RWPE2 (cell line): ENCODE results near the gene LCORL.
A peak's percentile ranks its signal among the peaks of the same experiment; 100 is the strongest.
"Not testable (repeated sequence)": the region's sequence is repeated elsewhere in the genome, so short reads cannot be mapped to it uniquely, and the experiment has no call there.

Experiments used
- ATAC-seq: fragments of 200-7000 bp; cut with Tn5 transposase; 3 replicates; pipeline ENCODE4 v1.9.1; 2021; ENCODE audit warnings: low read depth
- DNase-seq: peaks from one replicate; pipeline ENCODE4 v3.0.0-alpha.2; 2020; ENCODE audit warnings: low spot score
- H3K27ac ChIP-seq: fragments of 450-650 bp; 2 replicates; pipeline ENCODE4 v1.5.1; 2017; ENCODE audit warnings: mild to moderate bottlenecking; ENCODE audit not compliant: poor library complexity, severe bottlenecking
- H3K27me3 ChIP-seq: fragments of 250-450 bp; sonication (Bioruptor Pico); 2 replicates; pipeline ENCODE4 v1.5.1; 2021; ENCODE audit warnings: mild to moderate bottlenecking, moderate library complexity; ENCODE audit not compliant: insufficient read depth, poor library complexity, severe bottlenecking
- H3K36me3 ChIP-seq: fragments of 250-450 bp; sonication (Bioruptor Pico); 2 replicates; pipeline ENCODE4 v1.5.1; 2020; ENCODE audit warnings: low read depth, mild to moderate bottlenecking, moderate library complexity
- H3K4me1 ChIP-seq: fragments of 250-450 bp; sonication (Bioruptor Pico); 2 replicates; pipeline ENCODE4 v1.5.1; 2021; ENCODE audit warnings: mild to moderate bottlenecking, moderate library complexity; ENCODE audit not compliant: insufficient read depth, poor library complexity, severe bottlenecking
- H3K4me3 ChIP-seq: fragments of 250-450 bp; sonication (Bioruptor Pico); 2 replicates; pipeline ENCODE4 v1.5.1; 2021; ENCODE audit warnings: mild to moderate bottlenecking, moderate library complexity; ENCODE audit not compliant: severe bottlenecking
- H3K9me3 ChIP-seq: fragments of 250-450 bp; sonication (Bioruptor Pico); 2 replicates; pipeline ENCODE4 v1.5.1; 2021; ENCODE audit warnings: mild to moderate bottlenecking, moderate library complexity; ENCODE audit not compliant: severe bottlenecking
- TF ChIP-seq, protein P1 (sequence below): fragments of 450-650 bp; IDR thresholded peaks from one replicate; pipeline ENCODE4 v1.5.1; 2017; ENCODE audit warnings: mild to moderate bottlenecking, moderate library complexity; ENCODE audit not compliant: poor library complexity, severe bottlenecking

LCORL gene

DNA sequence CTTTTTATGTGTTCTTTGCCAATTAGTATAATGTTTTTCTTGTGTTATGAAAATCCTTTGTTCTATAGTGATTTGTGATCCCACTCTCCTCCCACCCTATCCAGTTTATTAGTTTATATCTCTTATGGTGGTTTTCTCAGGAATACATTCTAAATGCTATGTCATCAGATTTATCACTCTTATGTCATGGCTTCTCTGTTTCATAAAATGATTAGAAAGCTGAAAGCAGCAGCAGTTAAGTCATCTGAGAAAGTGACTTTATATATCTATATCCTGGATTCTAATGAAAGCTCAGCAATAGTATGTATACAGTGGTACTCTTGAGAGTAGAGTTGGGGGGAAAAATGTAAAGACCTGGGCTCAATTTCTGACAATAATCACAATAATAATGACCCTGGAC is 169.6 kb downstream of the LCORL start:
- no peak for ATAC-seq
- no peaks in the 10 kb centered on the region for H3K36me3 ChIP-seq
- H3K4me1 ChIP-seq, result no peaks in the 10 kb centered on the region
- H3K4me3 ChIP-seq, result no peak overlapping the region
- TF ChIP-seq, protein P1, sequence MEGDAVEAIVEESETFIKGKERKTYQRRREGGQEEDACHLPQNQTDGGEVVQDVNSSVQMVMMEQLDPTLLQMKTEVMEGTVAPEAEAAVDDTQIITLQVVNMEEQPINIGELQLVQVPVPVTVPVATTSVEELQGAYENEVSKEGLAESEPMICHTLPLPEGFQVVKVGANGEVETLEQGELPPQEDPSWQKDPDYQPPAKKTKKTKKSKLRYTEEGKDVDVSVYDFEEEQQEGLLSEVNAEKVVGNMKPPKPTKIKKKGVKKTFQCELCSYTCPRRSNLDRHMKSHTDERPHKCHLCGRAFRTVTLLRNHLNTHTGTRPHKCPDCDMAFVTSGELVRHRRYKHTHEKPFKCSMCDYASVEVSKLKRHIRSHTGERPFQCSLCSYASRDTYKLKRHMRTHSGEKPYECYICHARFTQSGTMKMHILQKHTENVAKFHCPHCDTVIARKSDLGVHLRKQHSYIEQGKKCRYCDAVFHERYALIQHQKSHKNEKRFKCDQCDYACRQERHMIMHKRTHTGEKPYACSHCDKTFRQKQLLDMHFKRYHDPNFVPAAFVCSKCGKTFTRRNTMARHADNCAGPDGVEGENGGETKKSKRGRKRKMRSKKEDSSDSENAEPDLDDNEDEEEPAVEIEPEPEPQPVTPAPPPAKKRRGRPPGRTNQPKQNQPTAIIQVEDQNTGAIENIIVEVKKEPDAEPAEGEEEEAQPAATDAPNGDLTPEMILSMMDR, result no peak
- no peaks in the 10 kb centered on the region for H3K27me3 ChIP-seq
- no peaks in the 10 kb centered on the region for H3K9me3 ChIP-seq
- DNase-seq, result no peak
- no peak overlapping the region for H3K27ac ChIP-seq

DNA sequence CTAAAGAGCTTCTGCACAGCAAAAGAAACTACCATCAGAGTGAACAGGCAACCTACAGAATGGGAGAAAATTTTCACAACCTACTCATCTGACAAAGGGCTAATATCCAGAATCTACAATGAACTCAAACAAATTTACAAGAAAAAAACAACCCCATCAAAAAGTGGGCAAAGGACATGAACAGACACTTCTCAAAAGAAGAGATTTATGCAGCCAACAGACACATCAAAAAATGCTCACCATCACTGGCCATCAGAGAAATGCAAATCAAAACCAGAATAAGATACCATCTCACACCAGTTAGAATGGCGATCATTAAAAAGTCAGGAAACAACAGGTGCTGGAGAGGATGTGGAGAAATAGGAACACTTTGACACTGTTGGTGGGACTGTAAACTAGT is 171.3 kb downstream of the LCORL start:
- not testable (repeated sequence) for DNase-seq, H3K4me3 ChIP-seq, H3K27ac ChIP-seq, H3K9me3 ChIP-seq, H3K4me1 ChIP-seq, ATAC-seq, H3K36me3 ChIP-seq, H3K27me3 ChIP-seq

DNA sequence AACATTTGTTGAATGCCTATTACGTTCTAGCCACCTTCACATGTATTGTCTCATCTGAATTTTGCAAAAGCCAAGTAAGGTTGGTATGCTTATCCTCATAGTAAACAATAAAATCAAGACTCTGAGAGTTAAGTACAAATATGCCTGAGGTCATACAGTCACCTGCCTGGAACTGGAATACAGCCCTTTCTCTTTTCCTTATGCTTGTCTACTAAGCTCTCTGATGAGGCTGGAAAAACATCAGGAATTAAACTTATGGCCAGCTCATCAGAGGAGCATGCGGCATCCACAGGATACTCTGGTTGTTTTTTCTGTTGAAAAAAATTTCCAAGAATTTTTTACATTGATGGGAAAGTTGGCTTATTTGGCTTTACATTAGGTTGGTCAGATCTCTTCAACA is 175.3 kb downstream of the LCORL start:
- Histone ChIP-seq H3K27me3 (no peaks in the 10 kb centered on the region), H3K9me3 (no peaks in the 10 kb centered on the region), H3K4me3 (no peak overlapping the region), H3K27ac (no peak overlapping the region), H3K4me1 (no peaks in the 10 kb centered on the region), H3K36me3 (peaks cover 49% of the 10 kb centered on the region)
- TF ChIP-seq, protein P1, result no peak
- ATAC-seq (no peak), DNase-seq (no peak)

DNA sequence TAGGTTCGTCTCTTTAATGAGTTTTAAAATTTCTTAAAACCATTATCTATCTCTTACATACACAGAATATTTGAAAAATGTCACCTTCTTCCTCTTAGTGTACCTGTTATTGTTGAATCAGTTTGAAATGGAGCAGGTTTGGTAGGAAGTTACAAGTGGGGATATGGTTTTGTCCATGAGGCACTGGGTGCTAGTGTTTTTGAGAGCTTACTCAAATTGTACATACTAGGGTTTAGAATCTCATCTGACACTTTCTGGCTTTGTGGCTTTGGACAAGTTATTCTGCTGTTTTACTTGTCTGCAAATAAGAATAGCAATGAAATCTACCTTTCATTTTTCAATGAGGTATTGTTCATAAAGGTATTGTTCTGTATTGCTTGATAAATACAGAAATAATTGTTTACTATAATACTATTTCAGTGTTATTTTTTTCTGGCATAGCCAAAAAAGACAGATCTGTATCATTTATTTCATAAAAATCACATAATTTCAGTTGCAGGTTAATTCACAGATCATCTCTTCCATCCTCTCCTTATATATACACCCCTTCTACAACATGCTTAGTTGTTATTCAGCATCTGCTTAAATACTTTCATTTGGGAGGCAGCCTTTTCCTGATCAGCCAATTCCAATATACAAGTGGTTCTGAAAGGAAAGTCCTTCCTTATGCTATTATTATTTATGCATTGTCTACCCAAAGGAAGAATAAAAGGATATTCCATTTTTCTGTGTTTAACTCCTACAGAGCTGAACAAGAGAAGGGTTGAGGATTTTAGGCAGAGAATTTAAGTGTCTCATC is 197.5 kb downstream of the LCORL start:
- Histone ChIP-seq H3K9me3 (no peaks in the 10 kb centered on the region), H3K36me3 (peaks cover 93% of the 10 kb centered on the region), H3K27me3 (no peaks in the 10 kb centered on the region), H3K4me3 (no peak overlapping the region), H3K27ac (no peak overlapping the region), H3K4me1 (no peaks in the 10 kb centered on the region)
- DNase-seq (no peak), ATAC-seq (no peak)
- TF ChIP-seq, protein P1, result no peak

DNA sequence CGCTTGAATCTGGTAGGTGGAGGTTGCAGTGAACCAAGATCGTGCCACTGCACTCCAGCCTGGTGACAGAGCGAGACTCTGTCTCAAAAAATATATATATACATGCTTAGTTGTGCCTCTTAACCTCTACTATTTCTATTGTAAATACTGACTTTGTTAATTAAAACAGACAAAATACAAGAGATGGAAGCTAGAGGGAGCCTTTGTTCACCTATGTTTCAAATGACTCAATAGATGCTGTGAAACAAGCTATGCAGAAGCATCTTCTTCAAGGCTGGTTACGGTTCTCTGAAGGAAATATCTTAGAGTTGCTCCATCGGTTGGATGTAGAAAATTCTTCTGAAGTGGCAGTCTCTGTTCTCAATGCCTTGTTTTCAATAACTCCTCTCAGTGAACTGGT is 204.5 kb downstream of the LCORL start:
- TF ChIP-seq, protein P1, result peak; percentile 67

More for the DNA sequence above, 204.5 kb downstream of the LCORL start:
- H3K36me3 ChIP-seq, result peaks cover 92% of the 10 kb centered on the region
- no peak overlapping the region for H3K27ac ChIP-seq
- H3K27me3 ChIP-seq, result no peaks in the 10 kb centered on the region
- H3K9me3 ChIP-seq, result no peaks in the 10 kb centered on the region
- peak; percentile 69 for ATAC-seq
- peaks cover 10% of the 10 kb centered on the region for H3K4me1 ChIP-seq
- no peak for DNase-seq
- H3K4me3 ChIP-seq, result no peak overlapping the region
